ENCODE results near the gene RIC8B.

RIC8B gene

DNA sequence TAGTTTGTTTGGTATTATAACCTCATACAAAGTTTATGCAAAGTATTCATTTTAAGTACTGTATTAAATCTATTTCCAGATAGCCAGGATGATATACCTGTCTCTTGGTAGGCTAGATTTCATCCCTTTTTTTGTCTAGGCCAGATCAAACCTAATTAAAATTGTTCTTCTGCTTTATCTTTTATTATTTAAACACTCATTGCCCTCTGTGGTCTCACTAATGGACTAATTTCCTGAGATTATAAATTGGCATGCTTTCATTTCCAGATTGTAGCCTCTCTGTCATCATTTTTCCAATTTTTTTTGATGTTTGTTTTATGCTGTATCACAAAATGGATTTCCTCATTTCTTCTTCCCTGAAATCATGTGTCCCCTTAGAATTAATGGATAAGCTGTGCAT, 95.6 kb downstream of the RIC8B start:
- DNase-seq, result no peak

DNA sequence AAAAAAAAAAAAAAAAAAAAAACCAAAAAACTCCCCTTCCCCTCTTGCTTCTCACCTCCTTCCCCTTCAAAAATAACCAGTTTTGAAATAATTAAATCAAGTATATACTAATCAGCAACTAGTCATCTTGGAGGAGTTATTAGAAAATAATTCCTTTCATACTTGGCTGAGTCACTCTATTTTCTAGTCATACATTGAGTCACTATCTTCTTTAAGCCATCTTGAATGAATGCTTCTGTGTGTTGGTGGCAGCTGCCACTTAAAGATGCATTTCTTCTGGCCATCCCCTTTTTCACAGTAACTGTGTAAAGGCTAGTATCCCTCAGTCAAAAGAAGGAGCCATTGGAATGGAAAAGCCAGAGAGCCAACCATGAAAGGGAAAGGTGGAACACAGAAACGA, 97.0 kb downstream of the RIC8B start:
- peak; percentile 69 for DNase-seq

DNA sequence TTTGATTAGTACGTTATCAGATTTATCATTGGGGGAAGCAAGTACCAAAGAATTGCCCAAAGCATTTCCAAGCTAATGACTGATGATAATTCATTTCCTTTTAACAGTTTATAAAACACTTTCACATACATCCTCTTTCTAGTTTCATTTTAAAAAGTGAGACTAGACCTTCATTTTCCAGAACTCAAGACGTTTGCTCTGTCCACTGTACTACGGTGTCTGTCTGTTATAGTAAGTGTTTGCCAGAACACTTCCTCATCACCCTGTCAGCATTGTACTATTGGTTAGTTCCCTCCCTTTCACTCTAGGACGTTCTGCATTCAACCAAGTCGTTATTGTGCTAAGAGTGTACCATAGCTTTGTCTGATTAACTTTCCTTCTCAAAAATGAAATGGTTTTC, 99.5 kb downstream of the RIC8B start:
- no peak for DNase-seq

DNA sequence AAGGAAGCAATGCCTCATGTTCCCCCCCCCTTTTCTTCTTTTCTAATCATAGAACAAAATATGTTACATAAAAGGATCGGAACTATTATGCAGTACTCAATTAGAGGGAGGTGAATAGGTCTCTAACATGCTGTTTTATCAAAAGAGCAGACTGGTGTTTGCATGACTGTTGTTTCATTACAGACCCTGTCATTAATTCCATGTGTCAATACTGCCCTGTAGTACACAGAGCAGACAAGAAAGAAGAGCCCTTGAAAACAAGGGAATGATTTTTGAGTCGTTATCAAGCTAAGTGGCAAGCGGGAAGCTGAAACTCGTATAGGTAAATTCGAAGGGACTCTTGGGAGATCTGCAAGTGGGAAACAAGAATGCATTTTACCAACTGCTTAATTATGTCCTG, 104.3 kb downstream of the RIC8B start:
- DNase-seq, result no peak

DNA sequence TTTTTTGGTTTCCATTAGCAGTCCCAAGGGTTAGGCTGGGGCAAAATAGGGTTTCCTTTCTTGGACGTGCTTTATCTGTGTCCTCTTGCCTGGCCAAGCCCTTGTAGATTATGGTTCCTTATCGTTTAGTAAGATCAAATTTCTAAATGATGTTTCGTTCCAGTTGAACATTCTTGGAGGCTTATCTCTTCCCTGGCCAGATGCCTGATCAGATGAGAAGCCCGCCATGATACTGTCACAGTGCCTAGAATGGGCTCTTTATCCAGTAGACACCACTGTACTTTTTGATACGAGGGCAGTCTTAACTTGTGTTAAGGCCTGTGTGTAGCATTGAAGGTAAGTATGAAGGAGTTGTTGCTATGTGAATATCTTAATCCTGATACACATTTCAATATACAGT, 105.1 kb downstream of the RIC8B start:
- no peak for DNase-seq

DNA sequence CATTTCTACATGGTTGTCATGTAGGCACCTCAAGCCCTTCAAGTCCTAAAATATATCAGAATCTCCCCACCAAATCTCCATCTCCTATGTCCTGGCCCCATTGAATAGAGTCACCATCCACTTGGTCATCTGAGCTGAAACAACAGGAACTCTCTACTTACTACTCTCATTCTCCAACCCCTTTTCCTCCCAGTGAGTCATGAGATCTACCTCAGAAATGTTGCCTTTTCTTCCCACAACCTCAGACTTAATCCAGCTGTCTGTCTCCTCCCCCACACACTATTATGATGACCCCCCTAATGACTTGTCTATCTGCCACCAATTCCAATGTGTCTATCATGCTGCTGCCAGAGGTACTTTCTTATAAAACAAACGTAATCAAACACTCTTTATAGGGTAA, 108.9 kb downstream of the RIC8B start:
- peak; percentile 41 for DNase-seq

DNA sequence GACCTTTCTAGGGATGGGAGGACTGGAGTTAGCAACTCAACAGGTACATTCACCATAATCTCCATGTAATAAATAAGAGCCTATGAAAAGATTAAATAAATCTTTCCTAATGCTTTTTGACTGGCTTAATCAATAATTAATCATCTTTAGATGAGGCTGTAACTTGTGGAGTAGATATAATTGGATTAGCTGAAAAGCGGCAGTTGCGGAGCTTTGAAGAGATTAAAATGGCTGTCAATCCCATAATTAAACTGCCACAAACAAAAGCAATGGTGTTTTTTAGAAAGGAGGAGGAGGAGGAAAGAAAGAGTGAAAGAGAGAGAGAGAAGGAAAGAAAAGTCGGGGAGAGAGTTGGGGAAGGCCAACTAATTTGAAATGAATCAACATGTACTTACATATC, 110.5 kb downstream of the RIC8B start:
- DNase-seq, result no peak

DNA sequence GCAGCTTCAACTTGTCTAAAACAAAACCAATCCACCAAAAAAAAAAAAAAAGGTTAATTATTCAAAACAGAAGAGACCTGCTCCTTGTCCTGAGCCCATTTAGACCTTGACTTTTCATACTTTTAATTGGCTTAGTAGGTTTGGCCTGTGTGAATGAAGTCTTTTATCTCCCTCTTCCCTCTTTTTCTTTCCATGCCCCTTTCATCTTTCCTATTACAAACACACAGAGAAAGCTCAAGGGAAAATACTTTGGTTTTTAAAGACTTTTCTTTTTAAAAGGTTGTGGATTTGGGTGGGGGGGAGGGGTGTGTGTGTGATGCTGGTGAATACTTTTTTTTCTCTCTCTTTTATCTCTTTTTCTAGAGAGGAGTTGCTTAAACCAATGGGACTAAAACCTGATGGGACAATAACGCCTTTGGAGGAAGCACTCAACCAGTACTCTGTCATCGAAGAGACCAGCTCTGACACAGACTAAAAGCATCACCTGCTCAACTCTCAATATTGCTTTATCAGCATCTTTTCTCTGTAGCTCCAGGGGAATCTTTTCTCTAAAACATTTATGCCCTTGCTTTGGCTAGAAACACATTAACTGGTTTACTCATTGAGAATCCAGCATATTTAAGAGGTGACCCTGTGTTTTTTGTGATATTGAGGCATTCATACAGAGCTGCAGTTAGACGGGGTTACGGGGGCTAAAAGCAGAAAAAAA, 111.2 kb downstream of the RIC8B start:
- DNase-seq, result no peak

DNA sequence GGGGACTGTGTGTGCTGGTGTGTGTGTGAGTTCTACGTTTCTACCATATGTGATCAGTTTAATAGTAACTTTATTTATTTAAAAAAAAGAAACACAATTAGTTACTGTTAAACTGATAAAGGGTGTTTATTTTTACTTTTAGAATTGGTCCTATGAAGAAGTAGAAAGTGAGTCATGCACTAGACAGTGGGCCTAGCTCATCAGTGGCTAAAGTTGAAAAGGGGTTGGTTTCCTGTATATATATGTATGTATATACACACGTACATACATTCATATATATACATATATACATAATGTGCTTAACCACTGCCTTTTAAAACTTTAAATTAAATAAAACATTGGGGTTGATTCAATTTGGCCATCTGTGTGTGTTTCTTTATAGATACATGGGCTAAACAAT, 112.5 kb downstream of the RIC8B start:
- DNase-seq, result no peak

DNA sequence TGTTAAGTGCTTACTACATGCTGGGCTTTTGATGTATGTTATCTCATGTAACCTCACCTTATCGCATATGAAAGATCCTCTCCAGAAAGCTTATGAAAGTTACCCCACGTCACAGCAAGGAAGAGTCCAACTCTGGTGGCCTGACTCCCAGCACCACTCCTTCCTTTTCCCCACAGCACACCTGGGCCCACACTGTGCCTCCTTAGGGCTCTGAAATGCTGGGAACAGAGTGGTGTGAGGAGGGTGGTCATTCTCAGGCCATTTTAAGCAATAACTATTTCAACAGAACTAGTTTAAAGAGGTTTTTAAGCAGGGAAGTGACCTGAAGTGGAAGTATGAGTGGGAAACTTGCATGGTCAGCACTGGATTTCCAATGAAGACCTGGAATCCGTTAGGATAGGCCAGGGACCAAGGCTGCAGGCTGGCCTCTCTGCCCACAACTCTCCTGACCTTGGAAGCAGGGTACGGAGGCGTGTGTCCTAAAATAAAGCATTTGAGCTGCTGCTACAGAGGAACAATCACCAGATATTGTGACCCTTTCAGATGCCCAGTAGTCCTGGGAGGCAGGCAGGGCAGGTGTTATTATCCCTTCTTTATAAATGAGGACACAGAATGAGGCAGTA, 114.0 kb downstream of the RIC8B start:
- no peak for DNase-seq

DNA sequence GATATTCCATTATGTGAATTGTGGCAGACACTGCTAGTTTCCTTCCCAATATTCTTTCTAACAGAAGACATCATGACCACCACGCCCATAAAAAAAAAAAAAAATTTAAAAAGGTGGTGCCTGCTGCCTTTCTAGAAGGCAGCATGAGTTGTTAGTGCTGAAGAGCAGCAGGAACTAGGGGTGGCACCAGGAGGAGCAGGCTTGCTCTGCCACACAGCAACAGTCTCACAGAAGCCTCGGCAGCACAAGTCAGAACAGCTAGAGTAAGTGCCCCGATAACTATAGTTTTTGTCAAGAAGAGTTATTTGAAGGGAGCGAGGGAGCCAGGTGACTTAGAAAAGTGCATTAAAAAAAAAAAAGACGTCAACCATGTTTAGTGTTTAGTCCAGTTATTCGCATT, 114.8 kb downstream of the RIC8B start:
- DNase-seq, result no peak

DNA sequence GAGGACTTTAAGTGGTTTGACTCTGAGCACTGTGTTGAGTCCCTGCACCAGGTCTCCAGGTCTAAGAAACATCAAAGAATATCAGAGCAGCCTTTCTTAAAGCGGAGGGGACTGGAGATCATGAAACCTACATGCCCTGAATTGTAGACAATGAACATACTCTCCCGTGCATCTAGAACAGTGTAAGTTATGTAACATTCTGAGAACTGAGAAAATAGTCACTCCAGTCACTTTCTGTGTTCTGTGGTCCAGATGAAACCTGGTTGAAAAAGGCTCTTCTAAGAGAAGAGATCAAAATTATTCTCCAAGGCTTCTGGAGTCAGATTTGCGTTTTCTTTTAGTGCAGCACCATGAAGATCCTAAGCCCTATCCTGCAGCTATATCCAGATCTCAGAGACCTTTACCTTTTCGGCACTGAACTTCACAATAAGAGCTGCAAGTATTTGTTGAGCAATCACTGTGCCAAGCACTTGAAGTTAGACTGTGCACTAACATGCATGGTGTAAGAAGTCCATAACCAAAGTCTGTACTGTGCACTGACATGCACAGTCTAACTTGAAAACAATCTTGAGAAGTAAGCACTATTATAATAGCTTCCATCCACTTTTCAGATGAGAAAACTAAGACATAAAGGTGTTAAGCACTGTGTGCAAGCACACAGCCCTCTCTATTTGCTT, 115.6 kb downstream of the RIC8B start:
- no peak for DNase-seq

DNA sequence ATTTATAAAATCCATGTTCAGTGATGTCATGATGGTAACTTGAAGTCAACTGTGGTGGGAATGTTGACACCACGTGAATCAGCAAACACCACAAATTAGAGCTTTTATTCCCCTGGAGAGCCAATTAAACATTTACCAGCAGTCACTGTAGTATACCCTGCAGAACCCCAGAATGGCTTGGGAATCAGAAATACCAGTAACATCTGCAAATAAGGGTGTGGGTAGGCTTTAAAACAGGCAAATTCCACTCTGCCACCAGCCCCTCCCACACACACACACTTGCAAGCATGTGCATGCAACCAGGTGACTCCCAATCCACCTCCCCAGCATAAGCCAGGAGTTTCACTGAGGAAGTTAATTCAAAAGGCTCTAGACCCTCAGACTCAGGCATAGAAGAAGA, 117.6 kb downstream of the RIC8B start:
- DNase-seq, result no peak

DNA sequence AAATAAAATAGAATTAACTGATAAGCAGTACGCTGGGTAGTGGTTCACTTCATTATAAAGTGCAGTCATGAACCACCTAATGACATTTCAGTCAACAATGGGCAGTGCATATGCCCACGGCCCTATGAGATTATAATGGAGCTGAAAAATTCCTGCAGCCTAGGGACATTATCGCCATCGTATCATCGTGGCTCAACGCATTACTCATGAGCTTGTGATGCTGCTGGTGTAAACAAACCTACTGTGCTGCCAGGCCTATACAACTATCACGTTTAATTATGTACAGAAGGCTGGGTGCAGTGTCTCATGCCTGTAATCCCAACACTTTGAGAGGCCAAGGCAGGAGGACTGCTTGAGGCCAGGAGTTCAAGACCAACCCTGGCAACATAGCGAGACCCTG, 119.0 kb downstream of the RIC8B start:
- DNase-seq, result peak; percentile 39

DNA sequence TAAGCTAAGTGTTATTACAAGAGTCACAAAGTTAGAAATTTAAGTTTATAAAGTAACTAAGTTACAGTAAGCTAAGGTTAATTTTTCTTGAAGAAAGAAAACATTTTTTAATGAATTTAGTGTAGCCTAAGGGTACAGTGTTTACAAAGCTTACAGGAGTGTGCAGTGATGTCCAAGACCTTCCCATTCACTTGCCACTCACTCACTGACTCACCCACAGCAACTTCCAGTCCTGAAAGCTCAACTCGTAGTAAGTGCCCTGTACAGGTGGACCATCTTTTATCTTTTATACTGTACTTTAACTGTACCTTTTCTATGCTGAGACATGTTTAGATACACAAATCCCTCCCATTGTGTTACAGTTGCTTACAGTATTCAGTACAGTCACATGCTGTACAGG, 120.3 kb downstream of the RIC8B start:
- DNase-seq, result no peak

DNA sequence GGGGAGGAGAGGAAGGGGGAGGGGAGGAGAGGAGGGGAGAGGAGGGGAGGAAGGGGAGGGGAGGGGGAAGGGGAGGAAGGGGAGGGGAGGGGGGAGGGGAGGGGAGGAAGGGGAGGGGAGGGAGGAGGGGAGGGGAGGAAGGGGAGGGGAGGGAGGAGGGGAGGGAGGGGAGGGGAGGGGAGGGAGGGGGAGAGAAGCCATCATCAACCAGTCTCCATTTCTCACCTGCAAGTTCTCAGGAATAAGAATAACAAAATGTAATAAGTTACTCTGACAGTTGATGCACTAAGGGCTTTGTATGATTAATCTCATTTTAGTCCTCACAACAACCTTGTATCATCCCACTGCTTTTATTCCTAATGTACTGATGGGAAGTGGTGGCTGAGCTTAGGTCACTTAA, 122.1 kb downstream of the RIC8B start:
- DNase-seq, result no peak

DNA sequence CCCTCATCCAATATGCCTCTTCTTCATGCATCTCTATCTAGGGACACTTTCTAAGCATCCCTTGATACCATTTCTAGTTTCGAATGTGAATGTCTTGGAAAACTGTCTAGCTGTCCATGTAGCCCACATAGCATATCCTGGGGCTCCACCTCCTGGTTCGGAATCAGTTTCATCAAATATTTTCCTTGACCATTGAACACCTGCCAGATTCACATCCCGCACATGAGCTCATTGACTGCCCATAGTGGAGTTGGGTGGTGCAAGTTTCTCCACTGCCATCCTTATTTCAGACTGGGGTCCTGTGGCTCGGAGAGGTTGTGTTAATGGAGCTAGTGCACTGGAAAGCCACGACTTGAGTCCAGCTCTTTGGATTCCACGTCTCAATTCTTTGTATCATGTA, 122.6 kb downstream of the RIC8B start:
- peak; percentile 36 for DNase-seq

DNA sequence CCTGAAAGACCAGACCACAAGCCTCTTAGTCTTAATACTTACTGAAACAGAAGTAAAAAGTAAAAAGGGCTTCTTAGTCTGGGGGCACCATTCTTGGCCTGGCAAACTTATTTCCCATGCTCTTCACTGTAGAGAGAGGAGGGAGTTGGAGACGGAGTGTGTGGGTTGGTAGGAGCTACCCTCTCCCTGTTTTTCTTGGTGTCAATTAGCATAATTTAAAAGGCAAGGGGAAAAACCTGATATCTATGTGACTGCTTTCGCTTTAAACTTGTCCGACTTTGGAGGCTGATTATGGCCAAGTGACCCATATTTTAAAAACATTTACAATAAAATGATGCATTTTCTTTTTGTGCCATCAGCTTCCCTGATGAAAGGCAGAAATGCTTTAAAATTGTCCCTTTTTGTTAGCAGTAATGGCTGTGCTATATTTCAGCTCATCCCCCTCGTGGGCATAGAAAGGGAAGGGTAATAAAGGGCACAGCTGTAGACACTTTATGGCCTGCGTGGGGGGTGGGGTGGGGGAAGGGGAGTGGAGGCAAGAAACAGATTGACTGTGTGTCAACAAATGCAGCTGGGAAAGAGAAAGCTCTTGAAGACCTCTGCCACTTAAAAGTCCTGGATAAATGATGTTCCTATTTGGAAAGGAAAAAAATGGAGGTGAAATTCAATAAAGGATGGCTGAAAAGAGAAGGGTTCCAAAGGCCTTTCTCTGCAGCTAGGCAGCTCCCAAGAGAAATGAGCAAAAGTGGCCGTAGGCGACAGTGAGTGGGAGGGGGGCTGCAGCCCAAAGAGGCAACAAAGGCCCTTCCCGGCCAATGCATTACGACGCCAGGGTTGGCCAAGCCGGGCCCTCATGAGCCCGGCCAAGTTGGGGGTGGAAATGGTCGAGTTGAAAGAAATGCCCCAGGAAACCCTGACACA, 123.8 kb downstream of the RIC8B start:
- no peak for DNase-seq

DNA sequence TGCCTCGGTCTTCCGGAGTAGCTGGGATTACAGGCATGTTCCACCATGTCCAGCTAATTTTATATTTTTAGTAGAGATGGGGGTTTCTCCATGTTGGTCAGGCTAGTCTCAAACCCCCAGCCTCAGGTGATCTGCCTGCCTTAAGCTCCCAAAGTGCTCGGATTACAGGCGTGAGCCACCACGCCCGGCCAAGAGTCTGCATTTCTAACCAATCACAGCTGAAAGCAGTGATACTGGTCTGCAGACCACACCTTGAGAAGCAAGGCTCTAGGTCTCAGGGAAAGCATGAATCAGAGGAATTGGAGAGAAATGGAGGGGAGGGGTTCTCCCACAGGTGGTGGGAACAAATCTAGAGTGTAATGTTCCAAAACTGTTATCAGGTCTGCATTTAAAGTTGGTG, 126.1 kb downstream of the RIC8B start:
- DNase-seq, result no peak

DNA sequence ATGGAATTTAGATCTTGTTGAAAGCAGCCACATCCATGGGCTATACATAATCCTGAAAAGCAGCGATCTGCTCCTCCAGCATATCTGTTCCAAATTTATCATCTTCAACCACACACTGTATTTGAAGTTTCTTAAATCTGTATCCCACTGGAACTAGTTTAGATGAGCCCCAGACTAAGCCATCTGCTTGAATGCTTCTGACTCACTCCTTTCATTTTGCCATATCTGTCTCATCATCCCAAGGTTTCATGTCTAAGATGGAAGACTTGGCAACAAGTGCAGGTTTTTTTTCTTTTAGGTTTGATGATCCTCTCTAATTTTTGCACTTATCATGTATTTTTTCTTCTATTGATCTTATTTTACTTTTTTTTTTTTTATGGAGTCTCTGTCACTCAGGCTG, 126.8 kb downstream of the RIC8B start:
- DNase-seq, result peak; percentile 17

DNA sequence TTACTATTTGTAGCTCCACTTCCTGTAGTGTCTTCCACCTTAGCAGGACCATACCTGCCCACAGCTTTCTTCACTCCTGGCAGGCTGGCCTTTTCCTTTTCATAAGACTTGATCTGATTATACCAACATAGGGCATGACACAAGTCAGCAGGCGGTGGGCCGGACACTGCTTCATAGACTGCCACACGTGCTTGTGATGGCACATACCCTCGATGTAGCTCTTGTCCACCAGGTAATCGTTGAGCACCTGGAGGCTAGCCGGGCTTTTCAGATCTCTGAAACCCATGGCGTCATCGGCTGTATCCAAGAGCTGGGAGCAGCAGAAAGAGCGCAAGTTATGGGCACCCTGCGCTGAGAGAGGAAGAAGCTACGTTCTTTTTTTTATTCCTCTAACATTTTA, 127.6 kb downstream of the RIC8B start:
- DNase-seq, result no peak

DNA sequence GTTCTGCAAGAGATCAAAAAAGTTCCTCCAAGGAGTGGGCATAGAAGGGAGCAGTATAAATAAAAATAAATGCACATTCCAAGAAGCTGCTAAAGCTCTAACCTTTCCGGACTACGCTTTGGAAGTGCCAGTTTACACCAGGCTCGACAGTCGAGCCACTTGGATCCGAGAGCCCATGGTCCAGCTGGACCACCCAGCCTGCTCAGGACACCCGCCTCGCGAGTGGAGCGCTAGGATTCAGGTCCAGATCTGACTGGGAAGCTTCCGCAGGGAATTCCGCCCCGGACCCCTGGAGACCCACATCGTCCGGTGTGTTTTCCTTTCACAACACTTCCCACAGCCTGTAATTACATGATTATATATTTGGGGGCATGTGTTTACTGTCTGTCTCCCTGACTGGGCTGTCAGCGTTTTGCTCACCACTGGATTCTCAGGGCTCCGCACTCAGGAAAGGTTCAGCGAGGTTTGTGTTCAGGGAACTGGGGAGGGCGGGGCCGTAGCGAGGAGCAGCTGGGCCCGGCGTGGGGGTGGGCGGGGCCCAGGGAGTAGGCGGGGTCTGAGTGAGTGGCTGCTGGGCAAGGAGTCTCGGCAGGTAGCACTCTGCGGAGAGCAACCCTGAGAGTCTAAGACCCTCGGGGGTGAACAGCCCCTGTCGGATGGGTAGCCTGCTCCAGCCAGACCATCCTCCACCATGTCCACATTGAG, 128.9 kb downstream of the RIC8B start:
- DNase-seq, result peak; percentile 46

DNA sequence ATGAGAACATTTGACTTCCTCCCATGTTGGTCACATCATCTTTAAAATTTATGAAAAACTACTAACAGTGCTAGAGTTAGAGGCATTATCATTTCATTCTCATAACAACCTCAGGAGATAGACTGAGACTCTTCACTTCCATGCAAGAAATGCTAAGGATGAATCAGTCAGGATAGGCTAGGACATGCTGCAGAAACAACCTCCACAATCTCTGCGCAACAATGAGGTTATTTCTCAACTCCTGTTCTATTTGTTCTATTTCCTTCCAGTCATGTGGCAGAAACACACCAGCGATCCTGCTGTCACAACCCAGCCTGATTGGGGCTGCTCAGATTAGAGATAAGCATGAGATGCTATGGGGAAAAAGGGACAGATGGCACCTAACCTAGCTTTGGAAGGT, 132.2 kb downstream of the RIC8B start:
- no peak for DNase-seq

All from HCEC 1CT (cell line).